Sciatic nerve (tissue), 2 donors: ENCODE results near the gene ICAM4. TPM values are rescaled to one million over a fixed set of nuclear protein-coding genes. Genes with fewer than 3 reads are reported as not detected.
"Not testable (repeated sequence)": the region's sequence is repeated elsewhere in the genome, so short reads cannot be mapped to it uniquely, and the experiment has no call there.

ENCODE experiments used
- ATAC-seq: fragments of 200-7000 bp; cut with Tn5 transposase; one replicate; pipeline ENCODE4 v1.9.1; 2020; ENCODE audit warnings: mild to moderate bottlenecking, moderate library complexity
- DNase-seq: peaks from one replicate; pipeline ENCODE4 v3.0.0-alpha.2; 2020; ENCODE audit warnings: low spot score
- intact Hi-C: fragments of 100-400 bp; cut with DNase I; formaldehyde crosslinking; loops from one replicate; pipeline ENCODE4 v1.14.2; 2022
- total RNA-seq: library from RNA; stranded (reverse); fragmentation: NEBNext Ultra II Directional; extraction: Animal tissue kit (Norgen Biotek cat#: 25700); gene quantifications from one replicate; pipeline ENCODE4 v1.2.1, GENCODE V29; 2021
- donor health status: DM: no; HTN: no; CAD: no.
- donor health status: DM: no; HTN: no; CAD: no.

ICAM4 gene
- not detected for total RNA-seq

DNA sequence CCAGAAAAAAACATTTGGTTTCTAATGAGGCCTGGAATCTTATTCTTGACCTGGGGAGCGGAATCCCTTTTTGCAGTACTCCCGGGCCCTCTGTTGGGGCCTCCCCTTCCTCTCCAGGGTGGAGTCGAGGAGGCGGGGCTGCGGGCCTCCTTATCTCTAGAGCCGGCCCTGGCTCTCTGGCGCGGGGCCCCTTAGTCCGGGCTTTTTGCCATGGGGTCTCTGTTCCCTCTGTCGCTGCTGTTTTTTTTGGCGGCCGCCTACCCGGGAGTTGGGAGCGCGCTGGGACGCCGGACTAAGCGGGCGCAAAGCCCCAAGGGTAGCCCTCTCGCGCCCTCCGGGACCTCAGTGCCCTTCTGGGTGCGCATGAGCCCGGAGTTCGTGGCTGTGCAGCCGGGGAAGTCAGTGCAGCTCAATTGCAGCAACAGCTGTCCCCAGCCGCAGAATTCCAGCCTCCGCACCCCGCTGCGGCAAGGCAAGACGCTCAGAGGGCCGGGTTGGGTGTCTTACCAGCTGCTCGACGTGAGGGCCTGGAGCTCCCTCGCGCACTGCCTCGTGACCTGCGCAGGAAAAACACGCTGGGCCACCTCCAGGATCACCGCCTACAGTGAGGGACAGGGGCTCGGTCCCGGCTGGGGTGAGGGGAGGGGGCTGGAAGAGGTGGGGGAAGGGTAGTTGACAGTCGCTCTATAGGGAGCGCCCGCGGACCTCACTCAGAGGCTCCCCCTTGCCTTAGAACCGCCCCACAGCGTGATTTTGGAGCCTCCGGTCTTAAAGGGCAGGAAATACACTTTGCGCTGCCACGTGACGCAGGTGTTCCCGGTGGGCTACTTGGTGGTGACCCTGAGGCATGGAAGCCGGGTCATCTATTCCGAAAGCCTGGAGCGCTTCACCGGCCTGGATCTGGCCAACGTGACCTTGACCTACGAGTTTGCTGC lies at the start of gene ICAM4:
Gene ICAM4 (plus strand): TSS at position 153 of the 935 bp plus-strand sequence. CDS start 58 bp downstream, at position 211.
- intact Hi-C loops: no loop called here
- DNase-seq: no peak
- ATAC-seq: peak; percentile 29

- DNase-seq: no peak
- ATAC-seq: peak; percentile 2
- intact Hi-C loops: no loop called here
Measured at GRCh38 chr19:10237702-10238101, 49.1 kb upstream of the ICAM4 start.

GRCh38 chr19:10238172-10238783 lies 48.5 kb upstream of the ICAM4 start:
- ATAC-seq (peak; percentile 72), DNase-seq (no peak)
- intact Hi-C loops: no loop called here

DNA sequence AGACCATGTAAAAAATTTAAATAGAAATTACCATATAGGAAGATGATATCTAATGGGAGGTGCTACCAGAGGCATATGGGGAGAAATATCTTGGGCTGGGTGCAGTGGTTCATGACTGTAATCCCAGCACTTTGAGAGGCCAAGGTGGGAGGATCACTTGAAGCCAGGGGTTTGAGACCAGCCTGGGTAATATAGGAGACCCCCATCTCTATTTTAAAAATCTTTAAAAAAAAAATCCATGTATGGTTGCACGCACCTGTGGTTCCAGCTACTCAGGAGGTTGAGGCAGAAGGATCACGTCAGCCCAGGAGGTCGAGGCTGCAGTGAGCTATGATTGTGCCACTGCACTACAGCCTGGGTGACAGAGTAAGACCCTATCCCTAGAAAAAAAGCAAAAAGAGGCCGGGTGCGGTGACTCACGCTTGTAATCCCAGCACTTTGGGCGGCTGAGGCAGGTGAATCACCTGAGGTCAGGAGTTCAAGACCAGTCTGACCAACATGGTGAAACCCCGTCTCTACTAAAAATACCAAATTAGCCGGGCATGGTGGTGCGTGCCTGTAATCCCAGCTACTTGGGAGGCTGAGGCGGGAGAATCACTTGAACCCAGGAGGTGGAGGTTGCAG lies 44.8 kb upstream of the ICAM4 start:
- DNase-seq, intact Hi-C loops, ATAC-seq: not testable (repeated sequence)

DNA sequence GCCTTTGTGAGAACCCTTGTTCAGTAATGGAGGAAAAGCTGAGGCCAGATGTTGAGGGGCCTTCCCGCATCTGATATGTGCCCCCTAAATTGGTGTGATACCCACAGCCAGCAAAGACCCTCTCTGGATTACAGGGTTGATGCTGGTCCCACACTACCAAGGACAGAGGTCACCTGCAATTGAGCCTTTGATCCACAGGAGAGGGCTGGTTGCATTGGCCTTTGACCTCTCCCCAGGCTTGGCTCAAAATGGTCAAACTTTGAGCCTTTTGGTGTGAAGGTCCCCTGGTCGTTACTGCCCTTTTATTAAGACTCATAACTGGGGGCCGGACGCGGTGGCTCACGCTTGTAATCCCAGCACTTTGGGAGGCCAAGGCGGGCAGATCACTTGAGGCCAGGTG lies 43.1 kb upstream of the ICAM4 start:
- ATAC-seq (no peak), DNase-seq (no peak)
- intact Hi-C loops: no loop called here

- intact Hi-C loops: no loop called here
- ATAC-seq (no peak), DNase-seq (no peak)
Measured at GRCh38 chr19:10245189-10245939, 41.4 kb upstream of the ICAM4 start.

DNA sequence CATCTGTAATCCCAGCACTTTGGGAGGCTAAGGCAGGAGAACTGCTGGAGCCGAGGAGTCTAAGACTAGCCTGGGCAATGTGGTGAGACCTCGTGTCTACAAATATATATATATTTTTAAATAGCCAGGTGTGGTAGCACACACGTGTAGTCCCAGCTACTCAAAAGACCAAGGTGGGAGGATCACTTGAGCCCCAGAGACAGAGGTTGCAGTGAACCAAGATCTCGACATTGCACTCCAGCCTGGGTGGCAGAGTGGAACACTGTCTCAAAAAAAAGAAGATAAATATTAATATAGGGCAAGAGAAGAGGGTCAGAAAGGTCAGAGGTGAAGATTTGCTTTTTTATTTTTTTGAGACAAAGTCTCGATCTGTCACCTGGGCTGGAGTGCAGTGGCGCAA lies 40.2 kb upstream of the ICAM4 start:
- DNase-seq: no peak
- intact Hi-C loops: no loop called here
- ATAC-seq: no peak

- ATAC-seq (peak; percentile 97), DNase-seq (peak; percentile 96)
- intact Hi-C loops: loop anchor here (10.0 kb wide), 1 partner anchor 317 kb away; the partner anchor contains the start of gene OLFM2
Measured at GRCh38 chr19:10251792-10252694, 34.7 kb upstream of the ICAM4 start, which contains the start of gene MRPL4. MRPL4 (plus strand) TSS chr19:10252214; CDS start chr19:10252254, 40 bp downstream.

GRCh38 chr19:10252707-10253106 lies 34.0 kb upstream of the ICAM4 start:
- no peak for DNase-seq
- intact Hi-C loops: loop anchor here (10.0 kb wide), 1 partner anchor 318 kb away; the partner anchor contains the start of gene OLFM2
- no peak for ATAC-seq

- intact Hi-C loops: loop anchor here (10.0 kb wide), 1 partner anchor 319 kb away; the partner anchor contains the start of gene OLFM2
- DNase-seq (no peak), ATAC-seq (no peak)
Measured at GRCh38 chr19:10254244-10254643, 32.5 kb upstream of the ICAM4 start.

DNA sequence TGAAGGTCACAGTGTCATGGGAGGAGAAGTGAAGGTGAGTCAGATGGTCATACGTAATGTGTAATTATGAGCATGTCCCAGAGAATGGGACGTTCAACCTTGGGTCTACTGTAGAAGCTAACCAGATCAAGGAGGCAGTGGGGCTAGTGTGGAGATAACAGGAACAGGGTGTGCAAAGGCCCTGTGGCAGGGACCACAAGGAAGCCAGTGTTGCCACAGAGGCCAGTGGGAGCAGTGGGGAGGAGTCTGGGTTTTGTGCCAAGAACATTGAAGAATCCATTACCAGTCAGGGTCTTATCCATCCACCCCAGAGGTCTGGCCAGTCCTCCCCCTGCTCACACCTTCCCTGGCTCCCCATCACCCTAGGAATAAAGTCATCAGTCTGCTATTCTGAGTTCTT lies 31.4 kb upstream of the ICAM4 start:
- intact Hi-C loops: loop anchor here (10.0 kb wide), 1 partner anchor 321 kb away; the partner anchor contains the start of gene OLFM2
- ATAC-seq: no peak
- DNase-seq: no peak

DNA sequence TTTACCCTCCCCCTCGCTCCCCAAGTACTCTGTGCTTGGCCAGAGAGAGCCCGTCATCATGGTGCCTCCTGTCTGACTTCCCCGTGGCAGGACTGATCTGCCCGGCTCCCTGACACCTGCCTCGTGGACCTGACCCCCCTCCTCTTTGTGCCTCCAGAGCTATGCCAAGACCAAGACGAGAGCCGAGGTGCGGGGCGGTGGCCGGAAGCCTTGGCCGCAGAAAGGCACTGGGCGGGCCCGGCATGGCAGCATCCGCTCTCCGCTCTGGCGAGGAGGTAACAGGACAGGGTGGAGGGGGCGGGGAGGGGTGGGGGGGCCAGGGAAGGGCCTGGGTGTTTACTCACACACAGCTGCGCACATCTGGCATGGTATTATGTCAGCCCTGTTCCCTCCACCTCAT lies 30.2 kb upstream of the ICAM4 start:
- no peak for DNase-seq
- no peak for ATAC-seq
- intact Hi-C loops: loop anchor here (10.0 kb wide), 1 partner anchor 322 kb away; the partner anchor contains the start of gene OLFM2

- DNase-seq: no peak
- no peak for ATAC-seq
- intact Hi-C loops: loop anchor here (10.0 kb wide), 1 partner anchor 322 kb away; the partner anchor contains the start of gene OLFM2
Measured at GRCh38 chr19:10256970-10257615, 29.7 kb upstream of the ICAM4 start.

DNA sequence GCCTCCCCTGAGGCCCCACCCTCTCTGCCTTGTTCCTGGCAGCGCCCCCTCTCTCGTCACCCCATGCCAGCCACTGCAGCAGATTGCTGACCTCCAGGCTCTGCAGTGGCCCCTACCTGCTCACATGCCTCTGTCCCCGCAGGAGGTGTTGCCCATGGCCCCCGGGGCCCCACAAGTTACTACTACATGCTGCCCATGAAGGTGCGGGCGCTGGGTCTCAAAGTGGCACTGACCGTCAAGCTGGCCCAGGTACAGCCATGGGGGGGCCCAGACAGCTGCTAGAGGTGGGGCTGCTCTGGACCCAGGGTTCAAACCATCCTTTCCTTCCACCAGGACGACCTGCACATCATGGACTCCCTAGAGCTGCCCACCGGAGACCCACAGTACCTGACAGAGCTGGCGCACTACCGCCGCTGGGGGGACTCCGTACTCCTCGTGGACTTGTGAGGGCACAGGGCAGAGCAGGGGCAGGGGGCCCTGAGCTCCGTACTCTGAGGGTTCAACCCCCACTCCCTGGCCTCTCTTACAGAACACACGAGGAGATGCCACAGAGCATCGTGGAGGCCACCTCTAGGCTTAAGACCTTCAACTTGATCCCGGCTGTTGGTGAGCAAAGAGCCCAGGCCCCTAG lies 28.6 kb upstream of the ICAM4 start:
- no peak for DNase-seq
- intact Hi-C loops: loop anchor here (10.0 kb wide), 1 partner anchor 323 kb away; the partner anchor contains the start of gene OLFM2
- peak; percentile 9 for ATAC-seq

GRCh38 chr19:10259162-10259905 lies 27.4 kb upstream of the ICAM4 start:
- intact Hi-C loops: loop anchor here (10.0 kb wide), 1 partner anchor 325 kb away; the partner anchor contains the start of gene OLFM2
- ATAC-seq: peak; percentile 55
- peak; percentile 91 for DNase-seq

GRCh38 chr19:10260141-10260584 lies 26.6 kb upstream of the ICAM4 start:
- no peak for DNase-seq
- ATAC-seq: no peak
- intact Hi-C loops: no loop called here
